ENCODE measurements around the gene FRMD5.

FRMD5 gene

DNA sequence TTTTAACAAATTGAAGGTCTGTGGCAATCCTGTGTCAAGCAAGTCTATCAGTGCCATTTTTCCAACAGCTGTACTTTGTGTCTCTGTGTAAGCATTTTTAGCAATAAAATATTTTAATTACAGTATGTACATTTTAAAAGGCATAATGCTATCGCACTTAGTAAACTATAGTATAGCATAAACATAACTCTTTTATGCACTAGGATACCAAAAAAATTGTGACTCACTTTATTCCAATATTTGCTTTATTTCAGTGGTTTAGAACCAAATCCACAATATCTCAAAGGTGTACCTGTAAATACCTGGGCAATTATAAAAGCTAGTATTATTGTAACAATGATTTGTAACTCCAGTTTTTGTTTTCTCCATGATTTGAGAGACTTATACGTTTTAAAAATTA lies 46.5 kb downstream of the FRMD5 start:
- TF ChIP-seq, protein P1, sequence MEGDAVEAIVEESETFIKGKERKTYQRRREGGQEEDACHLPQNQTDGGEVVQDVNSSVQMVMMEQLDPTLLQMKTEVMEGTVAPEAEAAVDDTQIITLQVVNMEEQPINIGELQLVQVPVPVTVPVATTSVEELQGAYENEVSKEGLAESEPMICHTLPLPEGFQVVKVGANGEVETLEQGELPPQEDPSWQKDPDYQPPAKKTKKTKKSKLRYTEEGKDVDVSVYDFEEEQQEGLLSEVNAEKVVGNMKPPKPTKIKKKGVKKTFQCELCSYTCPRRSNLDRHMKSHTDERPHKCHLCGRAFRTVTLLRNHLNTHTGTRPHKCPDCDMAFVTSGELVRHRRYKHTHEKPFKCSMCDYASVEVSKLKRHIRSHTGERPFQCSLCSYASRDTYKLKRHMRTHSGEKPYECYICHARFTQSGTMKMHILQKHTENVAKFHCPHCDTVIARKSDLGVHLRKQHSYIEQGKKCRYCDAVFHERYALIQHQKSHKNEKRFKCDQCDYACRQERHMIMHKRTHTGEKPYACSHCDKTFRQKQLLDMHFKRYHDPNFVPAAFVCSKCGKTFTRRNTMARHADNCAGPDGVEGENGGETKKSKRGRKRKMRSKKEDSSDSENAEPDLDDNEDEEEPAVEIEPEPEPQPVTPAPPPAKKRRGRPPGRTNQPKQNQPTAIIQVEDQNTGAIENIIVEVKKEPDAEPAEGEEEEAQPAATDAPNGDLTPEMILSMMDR (IDR thresholded peaks at IDR 0.05; ENCODE audit: low read depth, low read length, missing control alignments) = no peak
- DNase-seq (ENCODE audit: low read depth) = no peak
- H3K4me3 ChIP-seq (ENCODE audit: low read depth, low read length) = no peak overlapping the region

DNA sequence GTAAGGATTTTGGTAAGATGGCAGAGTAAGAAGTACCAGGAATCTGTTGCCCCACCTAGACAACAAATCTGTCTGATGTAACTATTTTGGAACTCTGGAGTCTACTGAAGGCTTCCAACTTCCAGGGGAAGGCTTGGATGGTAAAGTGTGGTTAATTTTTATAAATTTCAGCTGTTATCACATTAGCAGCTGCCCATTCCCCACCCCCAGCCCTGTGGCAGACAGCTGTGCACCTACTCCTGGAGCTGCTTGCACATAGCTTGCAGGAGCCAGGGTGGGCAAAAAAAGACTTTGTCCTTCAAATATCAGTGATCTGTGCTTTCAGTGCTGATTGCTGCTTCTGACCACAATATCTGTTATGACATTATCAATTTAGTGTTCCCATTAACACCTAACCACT lies 47.4 kb downstream of the FRMD5 start:
- TF ChIP-seq, protein P1 (IDR thresholded peaks at IDR 0.05; ENCODE audit: low read depth, low read length, missing control alignments) = no peak
- H3K4me3 ChIP-seq (ENCODE audit: low read depth, low read length) = no peak overlapping the region
- no peak for DNase-seq (ENCODE audit: low read depth)

DNA sequence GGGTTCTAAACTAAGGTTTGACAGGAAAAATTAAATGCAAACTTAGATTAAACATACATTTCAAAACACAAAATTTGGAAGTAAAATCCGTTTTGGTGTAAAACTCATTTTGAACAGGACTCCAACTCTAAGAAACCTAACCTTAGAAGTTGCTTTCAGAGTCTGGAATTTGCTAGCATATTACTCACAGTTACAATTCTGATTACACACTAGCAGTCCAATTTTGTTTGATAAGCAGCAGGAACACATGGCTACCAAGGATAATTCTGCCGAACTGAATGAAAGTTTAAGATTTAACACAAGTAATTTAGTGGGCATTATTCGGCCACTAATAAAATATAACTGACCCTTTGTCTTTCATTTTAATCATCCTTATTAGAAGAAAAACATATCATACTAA lies 49.6 kb downstream of the FRMD5 start:
- H3K4me3 ChIP-seq (ENCODE audit: low read depth, low read length) = no peak overlapping the region
- TF ChIP-seq, protein P1 (IDR thresholded peaks at IDR 0.05; ENCODE audit: low read depth, low read length, missing control alignments) = no peak
- no peak for DNase-seq (ENCODE audit: low read depth)

DNA sequence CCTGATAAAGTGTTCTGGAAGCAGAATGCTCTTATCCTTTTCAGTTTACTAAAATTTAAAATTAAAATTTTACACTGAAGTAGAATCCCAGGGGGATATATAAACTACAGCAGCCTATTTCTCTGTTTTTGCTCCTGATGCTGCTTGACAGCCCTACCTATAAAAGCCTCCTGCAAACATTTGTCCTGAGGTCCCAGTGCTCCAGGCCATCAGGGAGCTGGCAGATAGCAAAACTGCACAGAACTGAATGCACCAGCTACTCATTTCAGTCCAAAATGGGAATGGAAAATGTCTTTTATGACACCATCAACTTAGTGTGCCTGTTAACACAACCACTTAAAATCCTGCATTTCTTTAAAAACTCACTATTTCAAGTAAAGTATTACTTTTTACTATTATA lies 50.1 kb downstream of the FRMD5 start:
- TF ChIP-seq, protein P1 (IDR thresholded peaks at IDR 0.05; ENCODE audit: low read depth, low read length, missing control alignments) = no peak
- no peak overlapping the region for H3K4me3 ChIP-seq (ENCODE audit: low read depth, low read length)
- DNase-seq (ENCODE audit: low read depth) = no peak

DNA sequence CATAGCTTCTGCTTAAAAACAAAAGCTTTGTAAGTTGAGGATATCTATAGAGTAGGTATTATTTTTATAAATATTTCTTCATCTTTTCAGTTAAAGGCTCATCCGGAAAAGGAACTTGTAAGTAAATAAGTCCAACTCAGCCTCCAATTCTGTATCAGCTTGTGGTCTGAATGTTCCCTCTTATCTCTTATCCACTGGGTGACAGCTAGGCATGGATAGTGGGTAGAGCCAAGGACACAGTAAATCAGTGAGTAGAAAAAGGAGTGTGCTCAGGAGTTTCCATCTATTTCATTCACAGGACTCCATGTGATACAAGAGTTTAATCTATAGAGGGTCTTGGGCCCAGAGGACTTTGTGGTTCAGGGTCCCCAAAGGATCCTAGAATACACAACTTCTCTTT lies 50.9 kb downstream of the FRMD5 start:
- no peak for DNase-seq (ENCODE audit: low read depth)
- TF ChIP-seq, protein P1 (IDR thresholded peaks at IDR 0.05; ENCODE audit: low read depth, low read length, missing control alignments) = no peak
- no peak overlapping the region for H3K4me3 ChIP-seq (ENCODE audit: low read depth, low read length)

DNA sequence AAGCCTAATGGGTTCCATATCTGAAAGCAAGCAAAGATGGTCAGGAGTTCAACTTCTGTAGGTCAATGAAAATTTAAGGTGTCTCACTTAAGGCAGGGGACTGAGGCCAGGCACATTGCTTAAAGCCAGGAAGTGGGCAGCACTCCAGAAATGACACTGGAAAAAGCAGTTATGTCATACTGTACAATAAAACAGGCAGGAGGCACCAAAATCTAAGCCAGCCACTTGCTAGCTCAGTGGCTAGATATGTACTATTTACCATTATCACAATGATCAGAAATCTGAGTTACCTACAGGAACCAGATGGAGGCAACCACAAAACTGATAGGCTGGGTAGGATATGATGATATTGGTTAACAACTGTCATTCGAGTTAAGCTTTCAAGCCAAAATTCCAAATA lies 57.3 kb downstream of the FRMD5 start:
- H3K4me3 ChIP-seq (ENCODE audit: low read depth, low read length) = no peak overlapping the region
- TF ChIP-seq, protein P1 (IDR thresholded peaks at IDR 0.05; ENCODE audit: low read depth, low read length, missing control alignments) = no peak
- no peak for DNase-seq (ENCODE audit: low read depth)

DNA sequence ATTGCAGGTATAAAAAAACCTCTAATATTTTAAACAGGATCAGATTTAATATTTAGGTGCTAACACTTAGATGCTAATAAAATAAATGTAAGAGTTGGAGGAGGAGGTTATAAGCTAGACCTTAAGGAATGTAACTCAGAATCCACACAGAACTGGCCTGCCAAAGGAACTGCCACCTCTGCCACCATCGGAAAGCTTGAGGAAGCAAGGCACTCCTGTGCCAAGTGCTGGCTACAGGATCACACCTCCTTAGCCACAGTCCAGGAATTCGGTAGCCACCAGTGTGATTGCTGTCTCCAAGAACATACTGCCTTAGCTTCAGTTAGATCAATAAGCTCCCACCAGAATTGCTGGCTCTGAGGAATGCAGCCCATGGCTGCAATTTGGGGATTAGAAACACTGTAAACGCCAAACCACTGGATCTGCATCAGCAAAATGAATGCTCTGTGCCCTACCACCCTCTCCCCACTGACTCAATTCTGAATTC lies 58.0 kb downstream of the FRMD5 start:
- TF ChIP-seq, protein P1 (IDR thresholded peaks at IDR 0.05; ENCODE audit: low read depth, low read length, missing control alignments) = no peak

More for the DNA sequence above, 58.0 kb downstream of the FRMD5 start:
- H3K4me3 ChIP-seq (ENCODE audit: low read depth, low read length) = no peak overlapping the region
- DNase-seq (ENCODE audit: low read depth) = no peak

Measured in GM12864 (cell line).